NT2/D1 (cell line): ENCODE measurements around the gene NTM.

ENCODE experiments used
- SUZ12 ChIP-seq: IDR thresholded peaks from 2 replicates; pipeline ENCODE4 v1.6.1; 2011; ENCODE audit not compliant: insufficient read length, insufficient read depth; ENCODE audit errors: extremely low read depth
- ZNF274 ChIP-seq: IDR thresholded peaks from 2 replicates; pipeline ENCODE4 v1.6.1; 2011; ENCODE audit warnings: mild to moderate bottlenecking, low read depth, low read length

DNA sequence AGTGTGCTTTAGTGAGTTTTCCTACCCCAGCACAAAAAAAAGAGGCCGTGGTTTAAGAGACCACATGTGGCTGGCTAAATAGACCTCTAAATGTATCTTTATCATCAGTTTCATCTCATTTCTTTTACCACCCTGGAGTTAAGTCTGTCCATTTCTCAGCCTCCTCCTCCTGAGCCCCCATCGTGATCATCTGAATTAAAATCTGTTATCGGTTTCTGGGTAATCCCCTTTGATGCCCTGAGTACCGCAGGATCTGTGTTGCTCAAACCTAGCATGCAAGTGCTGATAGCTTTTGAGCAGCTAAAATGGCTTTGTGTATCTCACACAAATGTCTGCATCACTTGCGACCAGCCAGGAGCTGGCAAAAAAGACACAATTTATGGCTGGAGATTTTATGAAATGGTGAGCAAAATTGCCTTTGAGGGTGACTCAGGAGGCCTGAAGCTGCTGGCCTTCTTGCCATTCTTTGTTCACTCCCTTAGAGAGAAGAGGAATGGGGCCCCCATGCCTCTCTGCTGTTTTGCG lies 236.5 kb downstream of the NTM start:
- TF ChIP-seq ZNF274 (no peak), SUZ12 (no peak)
